Activated CD8-positive, alpha-beta memory T cell treated with anti-CD3 and anti-CD28 coated beads, Interleukin-2, amount 50 U/mL, for 1 hour (primary cell): ENCODE data around the gene NINJ2.

Experiments
- DNase-seq: peaks from one replicate; pipeline ENCODE4 v3.0.0-alpha.2; 2020; ENCODE audit errors: extremely low read depth

The NINJ2 gene

DNA sequence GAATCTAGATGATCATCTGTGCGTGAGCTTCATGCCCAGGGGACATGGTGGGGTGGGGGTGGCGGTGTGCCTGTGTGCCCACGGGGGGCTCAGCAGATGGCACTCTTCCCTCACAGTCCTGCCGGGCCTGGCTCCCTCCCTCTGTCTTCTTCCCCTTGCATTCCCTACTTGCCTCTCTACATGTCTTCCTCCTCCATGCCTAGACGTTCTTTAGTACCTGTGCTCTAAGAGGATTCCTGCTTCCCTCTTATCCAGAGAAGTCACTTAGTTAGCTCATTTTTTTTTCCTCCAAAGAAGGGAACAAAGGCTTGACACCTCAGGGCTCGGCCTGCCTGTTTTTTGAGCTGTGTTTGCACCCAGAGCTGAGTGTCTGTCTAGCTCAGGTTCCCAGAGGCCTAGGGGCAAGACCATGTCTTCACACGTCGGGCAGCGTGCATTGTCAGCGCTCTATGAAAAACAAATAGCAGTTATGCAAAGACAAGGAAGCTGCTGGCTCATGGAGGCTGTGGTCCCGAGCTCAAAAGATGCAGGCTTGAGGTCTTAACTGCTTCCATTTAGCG lies 48.8 kb downstream of the NINJ2 start:
- DNase-seq, result no peak

DNA sequence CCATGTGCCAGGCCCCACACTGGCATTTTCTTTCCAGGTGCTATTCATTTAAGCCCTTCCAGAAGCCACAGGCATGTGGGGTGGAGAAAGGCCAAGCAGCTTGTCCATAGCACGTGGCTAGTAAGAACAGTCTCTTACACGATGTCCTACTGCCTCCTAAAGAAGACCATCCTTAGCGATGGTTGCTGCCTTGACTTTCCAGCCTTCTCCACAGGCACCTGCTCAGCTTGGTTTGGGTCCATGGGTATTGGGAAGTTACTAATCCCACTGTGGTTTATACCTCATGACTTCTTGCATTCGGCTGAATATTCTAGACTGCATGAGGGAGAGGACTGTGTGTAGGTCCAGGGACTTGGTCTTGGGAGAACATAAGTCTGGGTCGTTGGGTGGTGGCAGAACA lies 49.2 kb downstream of the NINJ2 start:
- no peak for DNase-seq

DNA sequence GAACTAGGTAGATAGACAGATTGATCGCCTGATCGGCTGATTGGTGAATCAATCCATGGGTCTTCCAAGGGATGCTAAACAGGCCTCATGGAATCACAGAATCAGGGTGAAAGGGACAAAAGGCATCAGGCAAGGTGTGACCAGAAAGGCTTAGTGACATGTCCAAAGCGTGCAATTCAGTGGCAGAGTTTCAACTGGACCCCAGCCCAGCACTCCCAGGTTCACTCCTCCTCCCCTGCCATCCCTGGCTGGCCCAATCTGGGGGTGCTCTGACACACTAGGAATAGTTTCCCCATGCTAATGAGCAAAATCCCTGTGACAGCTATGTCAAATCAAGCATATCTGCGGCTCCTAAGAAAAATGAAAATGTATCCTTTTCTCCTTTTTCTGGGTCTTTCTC lies 50.4 kb downstream of the NINJ2 start:
- DNase-seq, result no peak

DNA sequence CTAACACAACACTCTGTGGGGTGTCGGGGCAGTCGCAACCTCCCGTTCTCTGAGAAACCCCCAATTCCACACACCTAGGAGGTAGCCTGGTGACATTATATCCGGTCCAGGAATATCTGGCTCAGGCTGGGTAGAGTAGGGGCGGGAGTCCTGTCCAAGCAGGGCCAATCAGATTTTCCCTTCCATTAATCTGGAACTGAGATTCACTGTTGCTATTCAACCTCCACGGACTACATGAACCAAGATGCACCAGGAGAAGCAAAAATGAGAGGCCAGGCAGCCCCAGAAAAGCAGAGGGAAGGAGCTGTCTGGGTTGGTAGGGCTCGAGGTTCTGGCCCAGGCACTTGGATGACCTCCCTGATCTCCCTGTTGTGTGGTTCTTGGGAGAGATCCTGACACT lies 51.0 kb downstream of the NINJ2 start:
- no peak for DNase-seq

DNA sequence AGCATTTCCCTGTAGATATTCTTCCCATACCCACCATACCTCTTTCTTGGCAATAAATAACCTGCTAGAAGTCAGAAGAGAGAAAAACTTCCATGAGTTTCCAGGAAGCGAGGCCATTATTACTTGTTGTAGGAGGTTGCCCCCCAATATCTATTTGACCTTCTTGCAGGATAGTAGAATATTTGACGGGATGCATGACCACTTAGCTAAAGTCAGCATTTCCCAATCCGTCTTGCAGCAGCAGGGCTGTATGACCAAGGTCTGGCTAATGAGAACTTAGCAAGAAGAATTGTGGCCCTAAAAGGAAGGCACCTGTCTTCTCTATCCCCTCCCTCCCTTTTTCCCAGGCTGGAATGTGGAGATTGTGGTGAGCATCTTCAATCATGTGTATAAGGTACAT lies 51.5 kb downstream of the NINJ2 start:
- no peak for DNase-seq

DNA sequence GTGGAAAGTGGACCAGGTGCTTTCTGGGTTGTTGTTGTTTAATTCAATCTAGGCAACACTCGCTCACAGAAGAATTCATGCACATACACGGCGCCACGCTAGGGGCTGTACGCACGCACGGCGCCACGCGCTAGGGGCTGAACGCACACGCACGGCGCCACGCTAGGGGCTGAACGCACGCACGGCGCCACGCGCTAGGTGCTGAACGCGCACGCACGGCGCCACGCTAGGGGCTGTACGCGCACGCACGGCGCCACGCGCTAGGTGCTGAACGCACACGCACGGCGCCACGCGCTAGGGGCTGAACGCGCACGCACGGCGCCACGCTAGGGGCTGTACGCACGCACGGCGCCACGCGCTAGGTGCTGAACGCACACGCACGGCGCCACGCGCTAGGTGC lies 54.3 kb downstream of the NINJ2 start:
- no peak for DNase-seq

DNA sequence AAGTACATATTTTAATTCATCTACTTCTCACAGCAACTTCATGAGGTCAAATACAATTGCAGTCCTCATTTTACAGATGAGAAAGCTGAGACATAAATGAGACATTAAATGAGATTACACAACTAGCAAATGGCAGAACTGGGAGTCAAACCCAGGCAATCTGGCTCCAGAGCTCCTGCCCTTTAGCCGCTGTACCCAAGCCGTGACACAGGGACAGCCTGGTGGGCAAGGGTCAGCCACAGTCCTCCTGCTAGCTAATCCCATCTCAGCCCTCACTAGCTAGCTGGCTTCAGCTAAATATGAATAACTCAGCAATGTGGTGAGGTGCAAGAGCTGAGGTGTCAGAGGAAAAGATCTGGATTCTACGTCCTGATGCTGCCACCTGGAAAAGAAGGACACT lies 54.8 kb downstream of the NINJ2 start:
- no peak for DNase-seq

DNA sequence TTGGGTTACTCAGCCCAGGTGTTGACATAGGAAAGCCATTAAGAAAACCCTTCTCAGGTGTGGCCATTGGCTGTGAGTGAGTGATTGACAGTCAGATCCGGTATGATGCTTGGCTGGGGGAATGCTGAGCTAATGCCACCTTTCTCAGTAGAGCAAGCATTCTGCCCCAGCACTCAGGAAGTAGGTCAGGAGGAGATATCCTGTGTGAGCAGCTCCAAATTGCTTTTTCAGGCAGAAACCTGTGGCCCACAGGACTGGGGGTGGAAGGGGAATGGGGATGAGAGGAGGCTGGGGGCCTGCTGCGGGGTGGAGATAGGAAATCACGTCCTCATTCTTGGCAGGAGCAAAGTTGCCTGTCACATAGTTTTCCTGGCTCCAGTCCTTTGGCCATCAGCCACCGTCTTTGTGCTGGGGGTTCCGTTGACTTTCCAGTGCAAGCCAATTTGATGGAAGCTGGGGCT lies 55.7 kb downstream of the NINJ2 start:
- DNase-seq, result no peak

DNA sequence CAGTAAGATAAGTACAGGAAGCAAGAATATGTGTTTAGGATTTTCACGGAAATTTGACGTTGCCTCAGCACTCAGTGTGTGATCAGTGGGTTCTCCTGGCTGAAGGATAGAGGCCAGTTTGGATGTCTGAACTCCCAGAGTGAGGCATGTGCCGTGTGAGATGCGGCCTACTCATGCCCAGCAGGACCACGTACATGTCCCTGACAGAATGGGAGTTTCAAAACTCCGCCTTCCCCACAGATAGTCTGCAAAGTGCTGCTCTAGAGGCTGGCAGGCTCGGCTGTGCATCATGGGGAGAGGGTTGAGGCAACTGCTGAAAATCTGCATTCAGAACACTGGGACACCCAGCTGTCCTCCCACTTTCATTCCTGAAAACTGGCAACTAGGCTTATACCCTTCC lies 58.3 kb downstream of the NINJ2 start:
- DNase-seq, result no peak

DNA sequence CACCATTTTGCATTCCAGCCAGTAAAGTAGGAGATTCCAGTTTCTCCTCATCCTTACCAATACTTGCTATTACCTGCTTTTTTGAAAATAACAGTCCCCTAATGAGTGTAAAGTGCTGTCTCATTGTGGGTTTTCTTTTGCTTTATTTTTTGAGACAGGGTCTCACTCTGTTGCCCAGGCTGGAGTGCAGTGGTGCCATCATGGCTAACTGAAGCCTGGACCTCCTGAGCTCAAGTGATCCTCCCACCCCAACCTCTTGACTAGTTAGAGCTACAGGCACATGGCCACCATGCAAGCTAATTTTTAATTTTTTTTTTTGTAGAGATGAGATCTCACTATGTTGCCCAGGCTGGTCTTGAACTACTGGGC lies 60.6 kb downstream of the NINJ2 start:
- no peak for DNase-seq

DNA sequence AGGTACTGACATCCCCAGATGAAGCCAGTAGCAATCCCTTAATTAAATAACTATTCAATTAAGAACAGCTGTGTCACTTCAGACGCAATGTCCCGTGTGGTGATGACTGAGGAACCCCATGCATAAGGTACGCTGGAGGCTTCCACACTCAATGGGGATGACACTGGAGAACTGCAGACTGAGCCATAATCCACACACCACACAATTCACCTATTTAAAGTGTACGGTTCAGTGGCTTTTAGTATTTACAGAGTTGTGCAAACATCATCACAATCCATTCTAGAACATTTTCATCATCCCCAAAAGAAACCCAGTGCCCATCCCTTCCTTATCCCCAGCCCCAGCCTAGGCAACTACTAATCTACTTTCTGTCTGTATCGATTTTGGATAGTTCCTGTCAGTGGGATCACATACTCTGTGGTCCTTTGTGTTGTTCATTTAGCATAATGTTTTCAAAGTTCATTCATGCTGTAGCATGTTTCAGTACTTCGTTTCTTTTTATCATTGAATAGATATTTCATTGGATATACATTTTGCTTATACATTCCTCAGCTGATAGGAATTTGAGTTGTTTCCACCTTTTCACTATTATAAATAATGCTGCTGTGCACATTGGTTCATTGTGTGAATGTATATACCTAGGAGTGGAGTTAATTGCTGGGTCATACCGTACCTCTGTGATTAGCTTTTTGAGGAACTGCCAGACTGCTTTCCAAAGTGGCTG lies 61.1 kb downstream of the NINJ2 start:
- no peak for DNase-seq

DNA sequence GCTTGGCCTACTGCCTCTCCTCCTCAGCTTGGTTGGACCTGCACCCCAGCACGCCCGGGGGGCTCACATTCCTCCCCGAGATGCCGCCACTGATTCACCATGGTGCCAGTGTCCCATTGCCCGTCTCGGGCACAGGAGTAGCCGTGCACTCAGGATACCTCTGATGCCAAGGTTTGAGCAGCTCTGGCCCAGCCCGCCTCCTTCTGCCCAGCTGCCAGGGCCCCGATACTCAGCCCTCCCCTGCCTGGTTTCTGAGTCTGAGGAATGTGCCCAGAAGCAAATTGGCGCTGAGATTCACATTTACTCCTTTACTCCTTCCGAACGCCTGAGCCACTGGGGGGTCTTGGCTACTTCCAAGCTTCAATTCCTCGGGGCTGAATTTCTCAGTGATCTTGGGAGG lies 63.5 kb downstream of the NINJ2 start:
- no peak for DNase-seq

DNA sequence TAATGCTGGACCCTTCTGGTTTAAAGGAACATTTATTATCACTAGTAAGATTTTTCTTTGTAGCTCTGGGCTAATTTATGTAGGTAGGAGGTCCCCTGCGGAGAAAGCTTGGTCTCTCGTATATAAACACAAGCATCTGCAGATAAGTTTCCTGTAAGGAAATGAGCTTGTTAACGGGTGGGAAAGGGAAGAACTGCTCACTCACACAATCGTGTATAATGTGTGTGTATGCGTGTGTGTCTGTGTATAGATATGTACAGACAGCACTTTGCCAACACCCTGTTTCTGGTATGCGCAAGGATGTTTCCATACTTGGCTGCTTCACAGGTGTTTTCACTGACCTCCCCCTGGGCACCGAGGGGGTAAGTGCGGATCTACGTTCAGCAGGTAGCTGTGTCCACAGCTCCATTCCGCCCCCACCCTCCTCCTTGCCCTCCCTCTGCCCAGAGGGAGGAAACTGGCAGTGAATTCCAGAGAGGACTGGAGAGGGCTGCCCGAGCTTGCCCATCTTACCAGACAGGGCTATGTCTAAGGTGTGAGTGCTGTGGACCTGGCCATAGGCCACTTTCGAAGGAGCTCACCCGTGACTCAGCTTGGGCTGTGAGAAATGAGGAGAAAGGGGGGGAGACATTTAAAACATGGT lies 65.2 kb downstream of the NINJ2 start:
- no peak for DNase-seq

DNA sequence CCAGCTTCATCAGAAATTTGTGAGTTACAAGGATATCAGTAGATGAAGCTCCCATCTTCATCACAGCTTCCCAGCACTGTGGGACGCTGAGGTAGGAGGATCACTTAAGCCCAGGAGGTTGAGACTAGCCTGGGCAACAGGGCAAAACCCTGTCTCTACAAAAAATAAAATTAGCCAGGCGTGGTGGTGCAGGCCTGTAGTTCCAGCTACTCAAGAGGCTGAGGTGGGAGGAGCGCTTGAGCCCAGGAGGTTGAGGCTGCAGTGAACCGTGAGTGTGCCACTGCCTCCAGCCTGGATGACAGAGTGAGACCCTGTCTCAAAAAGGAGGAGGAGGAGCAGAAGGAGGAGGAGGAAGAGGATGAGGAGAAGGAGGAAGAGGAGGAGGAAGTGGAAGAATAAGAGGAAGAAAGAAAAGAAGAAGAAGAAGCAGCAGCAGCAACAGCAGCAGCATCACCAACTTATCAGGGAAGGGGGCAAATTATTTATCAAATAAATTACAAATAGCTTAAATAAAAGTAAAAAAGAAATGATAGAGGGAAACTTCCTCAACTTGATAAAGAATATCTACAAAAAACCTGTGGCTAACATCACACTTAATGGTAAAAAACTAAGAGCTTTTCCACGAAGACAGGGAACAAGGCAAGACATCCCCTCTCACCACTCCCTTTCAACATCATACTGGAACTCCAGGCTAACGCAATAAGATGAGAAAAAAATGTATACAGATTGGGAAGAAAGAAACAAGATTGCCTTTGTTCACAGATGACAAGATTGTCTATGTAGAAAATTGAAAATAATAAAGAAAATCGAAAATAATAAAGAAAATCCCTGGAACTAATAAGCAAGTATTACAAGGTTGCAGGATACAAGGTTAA lies 69.6 kb downstream of the NINJ2 start:
- DNase-seq, result no peak

DNA sequence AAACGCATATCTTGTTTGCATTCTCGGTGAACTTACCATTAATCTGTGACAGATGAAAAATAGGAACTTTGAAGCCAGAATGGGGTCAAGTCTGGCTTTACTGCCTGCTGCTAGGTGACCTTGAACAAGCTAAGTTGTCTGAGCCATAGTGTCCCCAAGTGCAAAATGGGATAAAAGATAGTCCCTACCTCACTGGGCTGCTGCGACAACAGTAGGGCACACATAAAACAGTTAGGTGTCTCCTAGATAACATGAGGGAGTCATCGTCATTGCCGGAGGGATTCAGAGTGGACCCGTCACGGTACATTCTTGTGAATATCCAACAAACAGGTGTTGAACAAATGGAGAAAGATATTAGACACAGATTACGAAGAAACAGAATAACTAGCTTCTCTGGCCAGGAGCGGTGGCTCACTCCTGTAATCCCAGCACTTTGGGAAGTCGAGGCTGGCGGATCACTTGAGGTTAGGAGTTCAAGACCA lies 71.2 kb downstream of the NINJ2 start:
- DNase-seq, result no peak

DNA sequence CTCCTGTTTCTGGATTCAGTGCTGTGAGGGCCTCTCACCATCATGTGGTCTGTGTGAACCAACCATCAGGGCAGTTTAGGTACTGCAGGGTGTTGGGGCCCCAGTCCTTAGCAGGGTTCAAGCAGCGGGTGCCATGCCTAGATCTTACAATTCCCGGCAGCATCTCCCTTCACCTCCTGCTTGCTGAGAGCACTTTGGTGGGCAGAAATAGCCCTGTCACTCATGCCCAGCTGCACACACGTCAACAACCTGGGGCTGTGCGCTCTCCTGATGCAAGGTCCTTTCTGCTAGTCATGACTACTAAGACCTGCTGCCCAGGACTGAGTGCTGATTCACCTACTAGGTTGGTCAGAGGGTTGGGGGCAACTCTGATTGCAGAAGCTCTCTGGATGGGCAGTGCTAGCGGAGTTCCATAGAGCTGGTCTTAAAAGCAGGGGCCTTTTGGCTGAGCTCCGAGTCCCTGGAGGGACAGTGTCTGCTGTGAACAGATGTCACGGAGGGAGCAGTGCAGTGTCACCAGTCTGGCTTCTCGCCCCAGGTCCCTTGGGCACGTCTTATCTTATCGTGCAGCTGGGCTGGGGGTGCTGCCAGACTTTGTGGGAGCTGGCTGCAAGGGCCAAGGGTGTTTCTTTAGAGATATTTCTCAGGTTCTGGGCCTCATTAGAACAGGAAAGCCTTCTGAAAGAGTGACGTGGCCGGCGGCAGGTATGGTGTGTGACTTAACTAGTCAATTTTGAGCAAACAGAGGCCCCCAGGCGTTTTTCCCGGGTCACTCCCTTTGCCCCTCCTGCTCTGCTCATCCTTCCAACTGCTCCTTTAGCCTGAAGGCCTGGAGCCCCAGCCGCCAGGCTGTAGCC lies 71.8 kb downstream of the NINJ2 start:
- no peak for DNase-seq

DNA sequence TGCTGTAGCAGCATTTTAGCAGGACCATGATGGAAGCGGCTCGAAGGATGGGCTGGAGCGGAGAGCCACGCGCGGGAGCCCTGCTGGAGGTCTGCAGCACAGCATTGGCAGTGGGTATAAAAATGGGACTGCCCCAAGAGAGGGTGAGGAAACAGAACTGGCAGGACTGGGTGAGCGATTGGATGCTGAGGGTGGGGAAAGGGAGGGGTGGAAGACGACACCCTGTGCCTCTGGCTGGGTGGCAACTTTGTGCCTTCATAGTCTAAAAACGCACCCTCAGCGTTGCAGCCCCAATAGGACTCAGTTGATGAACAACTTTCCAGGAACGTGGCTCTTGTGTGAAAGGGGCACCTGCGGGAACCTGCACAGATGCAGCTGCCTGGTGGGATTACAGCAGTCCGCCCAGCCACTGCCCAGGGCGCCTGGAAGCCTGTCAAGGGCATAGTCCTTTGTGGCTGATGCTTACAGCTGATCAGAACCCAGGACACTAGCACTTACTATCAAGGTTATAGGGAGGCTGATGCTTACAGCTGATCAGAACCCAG lies 73.0 kb downstream of the NINJ2 start:
- no peak for DNase-seq

DNA sequence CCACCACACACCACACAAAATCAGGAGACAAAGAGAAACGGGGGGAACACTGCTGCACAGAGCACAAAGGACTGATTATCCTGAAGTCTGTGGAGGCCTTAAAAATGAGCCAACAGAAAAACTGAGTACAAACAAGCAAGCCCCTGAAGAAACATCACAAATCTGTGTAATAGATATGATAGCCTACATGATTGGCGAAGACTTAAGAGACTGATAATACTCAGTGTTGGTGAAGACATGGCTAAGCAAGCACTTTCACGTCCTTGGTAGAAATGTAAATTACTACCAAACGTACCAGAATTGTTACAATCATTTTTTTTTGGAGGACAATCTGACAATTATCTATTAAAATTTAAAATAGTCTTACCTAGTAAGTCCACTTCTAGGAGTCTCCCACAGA lies 74.6 kb downstream of the NINJ2 start:
- no peak for DNase-seq

DNA sequence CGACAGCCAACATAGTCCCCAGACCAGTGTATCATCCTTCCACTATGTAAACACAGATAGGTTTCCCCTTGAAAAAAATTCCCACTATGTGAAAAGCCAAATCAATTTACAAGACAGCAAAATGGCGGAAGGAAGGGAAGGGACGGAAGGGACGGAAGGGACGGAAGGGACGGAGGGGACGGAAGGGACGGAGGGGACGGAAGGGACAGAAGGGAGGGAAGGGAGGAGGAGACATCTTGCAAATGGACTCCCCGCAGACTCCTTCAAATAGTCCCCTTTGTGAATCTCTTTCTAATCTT lies 75.3 kb downstream of the NINJ2 start:
- no peak for DNase-seq

DNA sequence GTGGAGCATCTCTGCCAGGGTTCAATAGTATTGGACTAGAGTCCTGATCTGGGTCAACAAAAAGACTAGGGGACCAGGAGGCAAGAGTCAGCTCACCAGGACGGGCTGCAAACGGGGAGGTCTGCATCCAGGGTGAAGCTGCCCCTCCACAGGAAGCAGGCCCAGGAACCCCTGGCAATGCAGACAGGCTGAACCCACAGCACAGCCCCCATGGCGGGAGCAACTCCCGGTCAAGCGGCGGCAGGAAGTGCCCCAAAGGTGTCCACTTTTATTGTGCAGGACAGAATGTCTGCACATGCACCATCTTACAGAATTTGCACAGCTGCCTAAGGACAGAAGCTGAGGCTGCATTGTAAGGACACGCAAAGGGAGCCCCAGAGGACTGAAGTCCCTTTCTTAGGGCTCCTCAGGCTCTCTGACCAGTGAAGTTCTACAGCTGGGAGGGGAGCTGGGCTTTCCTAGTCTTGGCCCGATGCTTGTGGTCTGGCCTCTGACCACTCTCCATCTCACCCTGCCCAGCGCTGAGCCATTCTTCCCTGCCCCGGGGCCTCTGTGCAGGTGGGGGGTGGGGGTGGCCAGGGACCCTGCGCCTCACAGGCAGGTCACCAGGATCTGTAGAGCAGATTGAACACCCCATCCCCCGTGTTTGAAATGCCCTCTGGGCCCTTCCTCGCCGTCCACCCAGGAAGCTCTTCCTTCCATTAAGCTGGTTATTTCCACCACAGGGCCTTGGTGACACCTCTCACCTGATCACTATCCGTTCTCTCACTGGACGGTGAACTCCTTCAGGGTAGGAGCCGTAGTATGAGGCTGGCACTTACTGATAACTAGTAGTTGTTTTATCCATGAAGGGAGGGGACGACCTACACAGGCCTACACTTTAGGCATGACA lies 75.9 kb downstream of the NINJ2 start:
- DNase-seq, result no peak
